ENCODE data around the gene FSTL4. TPM values are rescaled to one million over a fixed set of nuclear protein-coding genes. Genes with fewer than 3 reads are reported as not detected.

Gene FSTL4
- total RNA-seq, 2 experiments from 2014 or later: not detected

- TF ChIP-seq CTCF (conservative IDR thresholded peaks at IDR 0.05; ENCODE audit: low read length) (no peak), EZH2phosphoT487 (IDR thresholded peaks at IDR 0.05; ENCODE audit: borderline replicate concordance, low read depth, low read length) (no peak)
- Histone ChIP-seq H2AFZ (ENCODE audit: low read length) (no peak overlapping the region), H3K4me3 (ENCODE audit: low read depth, low read length, poor library complexity, severe bottlenecking) (no peak overlapping the region), H3K36me3 (ENCODE audit: insufficient read depth, low read length) (no peaks in the 10 kb centered on the region), H3K79me2 (ENCODE audit: insufficient read depth, low read depth, low read length) (no peaks in the 10 kb centered on the region), H3K9me2 (ENCODE audit: insufficient read depth, low read length) (0 out of 2 replicates have a peak, but pooled peaks cover 4% of the 10 kb centered on the region), H3K27ac (ENCODE audit: low read depth, low read length, poor library complexity, severe bottlenecking) (no peak overlapping the region), H4K20me1 (ENCODE audit: insufficient read depth, low read length) (no peaks in the 10 kb centered on the region), H3K4me1 (ENCODE audit: insufficient read depth, low read length, poor library complexity, severe bottlenecking) (no peaks in the 10 kb centered on the region), H3K9me3 (ENCODE audit: low read length) (peaks cover 15% of the 10 kb centered on the region), H3K4me2 (ENCODE audit: low read length) (no peak overlapping the region)
- intact Hi-C loops (cut with micrococcal nuclease; ENCODE audit: unreplicated experiment): no loop called here
- ChIA-PET CTCF (ENCODE audit: unreplicated experiment) (no interaction called here), POLR2A (no interaction called here)
- no peak for DNase-seq (ENCODE audit: low spot score)
- no TSS peak for BruUV-seq (replicated peaks)
Observed at GRCh38 chr5:133373121-133373870, 239.0 kb downstream of the FSTL4 start.

GRCh38 chr5:133372293-133372937 lies 239.9 kb downstream of the FSTL4 start:
- H3K4me3 ChIP-seq (ENCODE audit: low read depth, low read length, poor library complexity, severe bottlenecking): no peak overlapping the region
- DNase-seq (ENCODE audit: low spot score): no peak
- H2AFZ ChIP-seq (ENCODE audit: low read length): no peak overlapping the region
- H3K4me1 ChIP-seq (ENCODE audit: insufficient read depth, low read length, poor library complexity, severe bottlenecking): no peaks in the 10 kb centered on the region
- H3K9me2 ChIP-seq (ENCODE audit: insufficient read depth, low read length): 0 out of 2 replicates have a peak, but pooled peaks cover 4% of the 10 kb centered on the region
- no peaks in the 10 kb centered on the region for H4K20me1 ChIP-seq (ENCODE audit: insufficient read depth, low read length)
- intact Hi-C loops (cut with micrococcal nuclease; ENCODE audit: unreplicated experiment): no loop called here
- ChIA-PET POLR2A (no interaction called here), CTCF (ENCODE audit: unreplicated experiment) (no interaction called here)
- H3K9me3 ChIP-seq (ENCODE audit: low read length): peaks cover 6% of the 10 kb centered on the region; the same call in 1 of the 2 replicates
- no TSS peak for BruUV-seq (replicated peaks)
- no peaks in the 10 kb centered on the region for H3K36me3 ChIP-seq (ENCODE audit: insufficient read depth, low read length)
- no peak overlapping the region for H3K27ac ChIP-seq (ENCODE audit: low read depth, low read length, poor library complexity, severe bottlenecking)
- H3K79me2 ChIP-seq (ENCODE audit: insufficient read depth, low read depth, low read length): no peaks in the 10 kb centered on the region
- H3K4me2 ChIP-seq (ENCODE audit: low read length): no peak overlapping the region
- TF ChIP-seq EZH2phosphoT487 (IDR thresholded peaks at IDR 0.05; ENCODE audit: borderline replicate concordance, low read depth, low read length) (no peak), CTCF (conservative IDR thresholded peaks at IDR 0.05; ENCODE audit: low read length) (no peak)
